GM23338 (cell line): ENCODE results near the gene PPP1R14B. TPM values are rescaled to one million over a fixed set of nuclear protein-coding genes. Genes with fewer than 3 reads are reported as not detected.

Experiments used
- ATAC-seq: fragments of 200-7000 bp; cut with Tn5 transposase; 3 replicates; pipeline ENCODE4 v1.9.1; 2020
- DNase-seq: peaks from one replicate; pipeline ENCODE4 v3.0.0-alpha.2; 2015; ENCODE audit warnings: low spot score
- H2AFZ ChIP-seq: fragments of 200-600 bp; sonication (generic); 2 replicates; pipeline ENCODE4 v1.8.0; 2016; ENCODE audit warnings: antibody characterized with exemption, mild to moderate bottlenecking, moderate library complexity
- H3F3A ChIP-seq: fragments of 200-600 bp; sonication (generic); replicated peaks from 2 replicates; pipeline ENCODE4 v1.8.0; 2017; ENCODE audit warnings: antibody characterized with exemption, mixed run types, low read depth
- H3K27ac ChIP-seq: fragments of 200-600 bp; sonication (generic); 2 replicates; pipeline ENCODE4 v1.6.1; 2016; ENCODE audit warnings: low read depth
- H3K27me3 ChIP-seq: fragments of 200-600 bp; sonication (generic); 2 replicates; pipeline ENCODE4 v1.8.0; 2016; ENCODE audit warnings: mild to moderate bottlenecking, mixed run types, moderate library complexity; ENCODE audit not compliant: insufficient read depth
- H3K36me3 ChIP-seq: fragments of 200-600 bp; sonication (generic); 2 replicates; pipeline ENCODE4 v1.8.0; 2016; ENCODE audit warnings: mild to moderate bottlenecking; ENCODE audit not compliant: insufficient read depth
- H3K4me1 ChIP-seq: fragments of 200-600 bp; sonication (generic); 2 replicates; pipeline ENCODE4 v1.8.0; 2016; ENCODE audit warnings: mild to moderate bottlenecking, moderate library complexity; ENCODE audit not compliant: insufficient read depth
- H3K4me2 ChIP-seq: fragments of 200-600 bp; sonication (generic); 2 replicates; pipeline ENCODE4 v1.7.1; 2017; ENCODE audit warnings: mixed run types
- H3K4me3 ChIP-seq: fragments of 200-600 bp; sonication (generic); 2 replicates; pipeline ENCODE4 v1.6.1; 2016; ENCODE audit warnings: mixed run types
- H3K79me2 ChIP-seq: fragments of 200-600 bp; sonication (generic); replicated peaks from 2 replicates; pipeline ENCODE4 v1.8.0; 2017; ENCODE audit warnings: mild to moderate bottlenecking; ENCODE audit not compliant: insufficient read depth
- H3K9me2 ChIP-seq: fragments of 200-600 bp; sonication (generic); 2 replicates; pipeline ENCODE4 v1.8.0; 2017; ENCODE audit not compliant: insufficient read depth
- H4K20me1 ChIP-seq: fragments of 200-600 bp; sonication (generic); replicated peaks from 2 replicates; pipeline ENCODE4 v1.8.0; 2017; ENCODE audit warnings: mild to moderate bottlenecking; ENCODE audit not compliant: insufficient read depth
- H3K27ac Mint-ChIP-seq: 2 replicates; pipeline ENCODE4 v1.8.0; 2020; ENCODE audit warnings: inconsistent platforms, mild to moderate bottlenecking, moderate library complexity, mixed read lengths
- H3K27me3 Mint-ChIP-seq: 3 replicates; pipeline ENCODE4 v1.8.0; 2022; ENCODE audit warnings: low read depth, mild to moderate bottlenecking, moderate library complexity, mixed read lengths, inconsistent platforms; ENCODE audit not compliant: insufficient read depth, poor library complexity
- H3K36me3 Mint-ChIP-seq: 3 replicates; pipeline ENCODE4 v1.8.0; 2021; ENCODE audit warnings: low read depth, mild to moderate bottlenecking, inconsistent platforms, moderate library complexity, mixed read lengths
- H3K4me1 Mint-ChIP-seq: 3 replicates; pipeline ENCODE4 v1.8.0; 2020; ENCODE audit warnings: mild to moderate bottlenecking, inconsistent platforms, mixed read lengths
- H3K4me3 Mint-ChIP-seq: 3 replicates; pipeline ENCODE4 v1.8.0; 2021; ENCODE audit warnings: moderate library complexity, mild to moderate bottlenecking, inconsistent platforms, mixed read lengths
- H3K9me3 Mint-ChIP-seq: 3 replicates; pipeline ENCODE4 v1.8.0; 2020; ENCODE audit warnings: moderate library complexity, mild to moderate bottlenecking, inconsistent platforms, mixed read lengths
- CREB1 ChIP-seq: fragments of 250-450 bp; sonication (Bioruptor Pico); IDR thresholded peaks from 2 replicates; pipeline ENCODE4 v1.5.0; 2020; ENCODE audit warnings: low read depth, mild to moderate bottlenecking, moderate library complexity
- ETS1 ChIP-seq: IDR thresholded peaks from 2 replicates; pipeline ENCODE4 v1.6.1; 2016; ENCODE audit warnings: antibody characterized with exemption
- EZH2 ChIP-seq: fragments of 200-600 bp; sonication (generic); IDR thresholded peaks from one replicate; pipeline ENCODE4 v1.8.0; 2017; ENCODE audit warnings: antibody characterized with exemption, mild to moderate bottlenecking, low read depth; ENCODE audit not compliant: unreplicated experiment
- EZH2phosphoT487 ChIP-seq: fragments of 200-600 bp; sonication (generic); IDR thresholded peaks from one replicate; pipeline ENCODE4 v1.8.1; 2018; ENCODE audit warnings: antibody characterized with exemption; ENCODE audit not compliant: unreplicated experiment
- JUNB ChIP-seq: IDR thresholded peaks from one replicate; pipeline ENCODE4 v1.6.1; 2016; ENCODE audit warnings: antibody characterized with exemption; ENCODE audit not compliant: unreplicated experiment
- POLR2AphosphoS5 ChIP-seq: IDR thresholded peaks from 2 replicates; pipeline ENCODE4 v1.6.1; 2016; ENCODE audit warnings: antibody characterized with exemption, low read depth
- STAT1 ChIP-seq: IDR thresholded peaks from one replicate; pipeline ENCODE4 v1.6.1; 2016; ENCODE audit warnings: antibody characterized with exemption; ENCODE audit not compliant: unreplicated experiment
- ZNF114 ChIP-seq: fragments of 250-450 bp; sonication (Bioruptor Pico); IDR thresholded peaks from 2 replicates; pipeline ENCODE4 v1.5.0; 2020; ENCODE audit warnings: mild to moderate bottlenecking, moderate library complexity
- ZNF331 ChIP-seq: fragments of 250-450 bp; sonication (Bioruptor Pico); IDR thresholded peaks from 2 replicates; pipeline ENCODE4 v1.5.0; 2020; ENCODE audit warnings: low read depth, mild to moderate bottlenecking, moderate library complexity
- ZNF462 ChIP-seq: fragments of 250-450 bp; sonication (Bioruptor Pico); IDR thresholded peaks from 2 replicates; pipeline ENCODE4 v1.5.0; 2020; ENCODE audit warnings: mild to moderate bottlenecking, moderate library complexity
- polyA plus RNA-seq: library from polyadenylated mRNA; unstranded; fragments of >200 nt; fragmentation: Nextera tagmentation; extraction: Ambion mirVana; gene quantifications from 2 replicates; pipeline ENCODE4 v1.2.1, GENCODE V29; 2016
- total RNA-seq: library from RNA; depleted of rRNA; stranded (reverse); fragments of >200 nt; shearing (Covaris generic); gene quantifications from 2 replicates; pipeline ENCODE4 v1.2.3, GENCODE V29; 2014
- TF ChIP-seq, protein P1 (sequence below): IDR thresholded peaks from one replicate; pipeline ENCODE4 v1.6.1; 2018; ENCODE audit warnings: antibody characterized with exemption; ENCODE audit not compliant: unreplicated experiment
- TF ChIP-seq, protein P2 (sequence below), 2 experiments: fragments of 200-600 bp in 1 of 2; sonication (generic) in 1 of 2; conservative IDR thresholded peaks; 2 replicates each; pipeline versions ENCODE4 v1.5.1 to v1.6.1; 2016 to 2017; ENCODE audit warnings: antibody characterized with exemption in 2 of 2, low read depth in 2 of 2, mild to moderate bottlenecking in 2 of 2, moderate library complexity in 1 of 2

PPP1R14B gene
- total and polyA plus RNA-seq, 2 experiments from 2014 or later = 250 to 315 TPM

- Mint-ChIP-seq H3K27me3 (peaks cover 7% of the 10 kb centered on the region), H3K9me3 (no peaks in the 10 kb centered on the region), H3K4me1 (peaks cover 9% of the 10 kb centered on the region), H3K4me3 (no peak overlapping the region), H3K36me3 (no peaks in the 10 kb centered on the region), H3K27ac (no peak overlapping the region)
- Histone ChIP-seq H3F3A (no peaks in the 10 kb centered on the region), H3K9me2 (no peaks in the 10 kb centered on the region), H3K27ac (no peak overlapping the region), H3K79me2 (no peaks in the 10 kb centered on the region; the same call in 1 of the 2 replicates), H3K4me3 (no peak overlapping the region), H3K36me3 (no peaks in the 10 kb centered on the region; the same call in 1 of the 2 replicates), H3K27me3 (no peaks in the 10 kb centered on the region), H3K4me2 (no peak overlapping the region), H2AFZ (no peak overlapping the region), H4K20me1 (no peaks in the 10 kb centered on the region), H3K4me1 (no peaks in the 10 kb centered on the region; the same call in 1 of the 2 replicates)
- DNase-seq = no peak
- TF ChIP-seq STAT1 = no peak
- TF ChIP-seq, protein P1, sequence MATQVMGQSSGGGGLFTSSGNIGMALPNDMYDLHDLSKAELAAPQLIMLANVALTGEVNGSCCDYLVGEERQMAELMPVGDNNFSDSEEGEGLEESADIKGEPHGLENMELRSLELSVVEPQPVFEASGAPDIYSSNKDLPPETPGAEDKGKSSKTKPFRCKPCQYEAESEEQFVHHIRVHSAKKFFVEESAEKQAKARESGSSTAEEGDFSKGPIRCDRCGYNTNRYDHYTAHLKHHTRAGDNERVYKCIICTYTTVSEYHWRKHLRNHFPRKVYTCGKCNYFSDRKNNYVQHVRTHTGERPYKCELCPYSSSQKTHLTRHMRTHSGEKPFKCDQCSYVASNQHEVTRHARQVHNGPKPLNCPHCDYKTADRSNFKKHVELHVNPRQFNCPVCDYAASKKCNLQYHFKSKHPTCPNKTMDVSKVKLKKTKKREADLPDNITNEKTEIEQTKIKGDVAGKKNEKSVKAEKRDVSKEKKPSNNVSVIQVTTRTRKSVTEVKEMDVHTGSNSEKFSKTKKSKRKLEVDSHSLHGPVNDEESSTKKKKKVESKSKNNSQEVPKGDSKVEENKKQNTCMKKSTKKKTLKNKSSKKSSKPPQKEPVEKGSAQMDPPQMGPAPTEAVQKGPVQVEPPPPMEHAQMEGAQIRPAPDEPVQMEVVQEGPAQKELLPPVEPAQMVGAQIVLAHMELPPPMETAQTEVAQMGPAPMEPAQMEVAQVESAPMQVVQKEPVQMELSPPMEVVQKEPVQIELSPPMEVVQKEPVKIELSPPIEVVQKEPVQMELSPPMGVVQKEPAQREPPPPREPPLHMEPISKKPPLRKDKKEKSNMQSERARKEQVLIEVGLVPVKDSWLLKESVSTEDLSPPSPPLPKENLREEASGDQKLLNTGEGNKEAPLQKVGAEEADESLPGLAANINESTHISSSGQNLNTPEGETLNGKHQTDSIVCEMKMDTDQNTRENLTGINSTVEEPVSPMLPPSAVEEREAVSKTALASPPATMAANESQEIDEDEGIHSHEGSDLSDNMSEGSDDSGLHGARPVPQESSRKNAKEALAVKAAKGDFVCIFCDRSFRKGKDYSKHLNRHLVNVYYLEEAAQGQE = no peak
- TF ChIP-seq, protein P2, sequence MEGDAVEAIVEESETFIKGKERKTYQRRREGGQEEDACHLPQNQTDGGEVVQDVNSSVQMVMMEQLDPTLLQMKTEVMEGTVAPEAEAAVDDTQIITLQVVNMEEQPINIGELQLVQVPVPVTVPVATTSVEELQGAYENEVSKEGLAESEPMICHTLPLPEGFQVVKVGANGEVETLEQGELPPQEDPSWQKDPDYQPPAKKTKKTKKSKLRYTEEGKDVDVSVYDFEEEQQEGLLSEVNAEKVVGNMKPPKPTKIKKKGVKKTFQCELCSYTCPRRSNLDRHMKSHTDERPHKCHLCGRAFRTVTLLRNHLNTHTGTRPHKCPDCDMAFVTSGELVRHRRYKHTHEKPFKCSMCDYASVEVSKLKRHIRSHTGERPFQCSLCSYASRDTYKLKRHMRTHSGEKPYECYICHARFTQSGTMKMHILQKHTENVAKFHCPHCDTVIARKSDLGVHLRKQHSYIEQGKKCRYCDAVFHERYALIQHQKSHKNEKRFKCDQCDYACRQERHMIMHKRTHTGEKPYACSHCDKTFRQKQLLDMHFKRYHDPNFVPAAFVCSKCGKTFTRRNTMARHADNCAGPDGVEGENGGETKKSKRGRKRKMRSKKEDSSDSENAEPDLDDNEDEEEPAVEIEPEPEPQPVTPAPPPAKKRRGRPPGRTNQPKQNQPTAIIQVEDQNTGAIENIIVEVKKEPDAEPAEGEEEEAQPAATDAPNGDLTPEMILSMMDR (conservative IDR thresholded peaks at IDR 0.05; ENCODE audit: low read depth in 2 of 2) = no peak
- no peak for TF ChIP-seq JUNB
- no peak for TF ChIP-seq ZNF114 (CRISPR knock-in tag)
- no peak for TF ChIP-seq EZH2phosphoT487
- TF ChIP-seq ETS1 = no peak
- TF ChIP-seq POLR2AphosphoS5 = no peak
- TF ChIP-seq ZNF462 (CRISPR knock-in tag) = no peak
- no peak for TF ChIP-seq CREB1 (CRISPR knock-in tag)
- TF ChIP-seq ZNF331 = no peak
- no peak for TF ChIP-seq EZH2
- ATAC-seq = no peak
Observed at GRCh38 chr11:64223001-64223651, 23.6 kb downstream of the PPP1R14B start.
